Measurements from ENCODE around the gene PACSIN2.

Gene PACSIN2

GRCh38 chr22:42847110-42847509 lies 167.8 kb downstream of the PACSIN2 start:
- H3K4me3 ChIP-seq (ENCODE audit: low read depth, low read length), result no peak overlapping the region
- no peak for DNase-seq (ENCODE audit: low read depth, low spot score)
- CTCF ChIA-PET, result interaction anchor here (0.7 to 1.2 kb wide), 2 partner anchors 27 to 205 kb away, joined by 3 read pairs; no protein-coding TSS in a partner anchor
- no peak for TF ChIP-seq CTCF (IDR thresholded peaks at IDR 0.05; ENCODE audit: insufficient read depth, low read length, missing control alignments)
- POLR2A ChIA-PET, result interaction anchor here (1.5 kb wide), 1 partner anchor 9 kb away, joined by 3 read pairs; no protein-coding TSS in a partner anchor

GRCh38 chr22:42844756-42845155 lies 170.2 kb downstream of the PACSIN2 start:
- ChIA-PET POLR2A (no interaction called here), CTCF (interaction anchor here (0.6 to 3.5 kb wide), 4 partner anchors 23 to 245 kb away, joined by 3 to 18 read pairs (median 4); no protein-coding TSS in a partner anchor)
- DNase-seq (ENCODE audit: low read depth, low spot score), result no peak
- no peak overlapping the region for H3K4me3 ChIP-seq (ENCODE audit: low read depth, low read length)
- no peak for TF ChIP-seq CTCF (IDR thresholded peaks at IDR 0.05; ENCODE audit: insufficient read depth, low read length, missing control alignments)

- H3K4me3 ChIP-seq (ENCODE audit: low read depth, low read length), result no peak overlapping the region
- TF ChIP-seq CTCF (IDR thresholded peaks at IDR 0.05; ENCODE audit: insufficient read depth, low read length, missing control alignments), result no peak
- no peak for DNase-seq (ENCODE audit: low read depth, low spot score)
- ChIA-PET CTCF (interaction anchor here (0.7 to 3.5 kb wide), 2 partner anchors 22 to 191 kb away, joined by 3 to 18 read pairs; no protein-coding TSS in a partner anchor), POLR2A (interaction anchor here (0.6 to 1.1 kb wide), 3 partner anchors 10 to 673 kb away, joined by 3 to 5 read pairs (median 3); no protein-coding TSS in a partner anchor)
These were observed 172.1 kb downstream of the PACSIN2 start for GRCh38 chr22:42842658-42843370.

GRCh38 chr22:42841444-42841843 lies 173.5 kb downstream of the PACSIN2 start:
- H3K4me3 ChIP-seq (ENCODE audit: low read depth, low read length), result no peak overlapping the region
- no peak for TF ChIP-seq CTCF (IDR thresholded peaks at IDR 0.05; ENCODE audit: insufficient read depth, low read length, missing control alignments)
- ChIA-PET CTCF (interaction anchor here (0.6 to 1.3 kb wide), 5 partner anchors 15 to 233 kb away, joined by 3 to 9 read pairs (median 4); no protein-coding TSS in a partner anchor), POLR2A (interaction anchor here (0.6 to 1.5 kb wide), 4 partner anchors 15 to 230 kb away, joined by 3 to 11 read pairs (median 4); partner anchors contain the start of gene ARFGAP3)
- no peak for DNase-seq (ENCODE audit: low read depth, low spot score)

- CTCF ChIA-PET, result interaction anchor here (1.9 kb wide), 1 partner anchor 18 kb away, joined by 9 read pairs; no protein-coding TSS in a partner anchor
- TF ChIP-seq CTCF (IDR thresholded peaks at IDR 0.05; ENCODE audit: insufficient read depth, low read length, missing control alignments), result no peak
- no peak for DNase-seq (ENCODE audit: low read depth, low spot score)
- H3K4me3 ChIP-seq (ENCODE audit: low read depth, low read length), result no peak overlapping the region
- POLR2A ChIA-PET, result no interaction called here
These were observed 177.4 kb downstream of the PACSIN2 start for GRCh38 chr22:42837556-42837955.

GRCh38 chr22:42836026-42836425 lies 178.9 kb downstream of the PACSIN2 start:
- DNase-seq (ENCODE audit: low read depth, low spot score), result no peak
- ChIA-PET CTCF (interaction anchor here (1.3 to 1.9 kb wide), 3 partner anchors 13 to 16 kb away, joined by 4 to 9 read pairs (median 5); no protein-coding TSS in a partner anchor), POLR2A (no interaction called here)
- TF ChIP-seq CTCF (IDR thresholded peaks at IDR 0.05; ENCODE audit: insufficient read depth, low read length, missing control alignments), result no peak
- H3K4me3 ChIP-seq (ENCODE audit: low read depth, low read length), result no peak overlapping the region
